Measurements from ENCODE around the gene TM9SF1. TPM values are rescaled to one million over a fixed set of nuclear protein-coding genes. Genes with fewer than 3 reads are reported as not detected.
A peak's percentile ranks its signal among the peaks of the same experiment; 100 is the strongest.

TM9SF1 gene
- total and polyA plus RNA-seq, 3 donors from 2014 or later: 45.0 to 53.2 (median 50.0) TPM

- H3K27ac ChIP-seq: no peak overlapping the region
- no peaks in the 10 kb centered on the region for H3K27me3 ChIP-seq
- no peak for DNase-seq
- WGBS, 2 donors: 93 to 96% methylated on average over 8 to 14 of the region's 14 CpGs
- H3K4me3 ChIP-seq: no peak overlapping the region
- peaks cover 16% of the 10 kb centered on the region for H3K4me1 ChIP-seq
- intact Hi-C loops (cut with DNase I; ENCODE audit: low total_unique reads): no loop called here
- no peaks in the 10 kb centered on the region for H3K9me3 ChIP-seq
- H3K36me3 ChIP-seq (ENCODE audit: low read depth, missing control alignments): no peaks in the 10 kb centered on the region
- no peak for TF ChIP-seq CTCF (IDR thresholded peaks at IDR 0.05)
- TF ChIP-seq POLR2A (IDR thresholded peaks at IDR 0.05): no peak
Observed at GRCh38 chr14:24164518-24164991, 30.7 kb downstream of the TM9SF1 start.

GRCh38 chr14:24162093-24162492, 33.1 kb downstream of the TM9SF1 start:
- peak overlapping the region; percentile 63 to 66 for H3K4me3 ChIP-seq
- 25 to 30% methylated on average over 8 of the region's 8 CpGs for WGBS, 2 donors
- peaks cover 16% of the 10 kb centered on the region for H3K4me1 ChIP-seq
- H3K27ac ChIP-seq: peak overlapping the region; percentile 95 to 96
- TF ChIP-seq POLR2A (IDR thresholded peaks at IDR 0.05) (no peak), CTCF (IDR thresholded peaks at IDR 0.05) (no peak)
- no peaks in the 10 kb centered on the region for H3K36me3 ChIP-seq (ENCODE audit: low read depth, missing control alignments)
- no peaks in the 10 kb centered on the region for H3K27me3 ChIP-seq
- H3K9me3 ChIP-seq: no peaks in the 10 kb centered on the region
- DNase-seq: no peak
- intact Hi-C loops (cut with DNase I; ENCODE audit: low total_unique reads): no loop called here

GRCh38 chr14:24160850-24161804, 34.1 kb downstream of the TM9SF1 start, which contains the start of gene IRF9:
TSS of gene IRF9 (plus strand) at chr14:24161265. CDS start at chr14:24162145, 880 bp downstream.
- 9 to 10% methylated on average over 11 to 12 of the region's 12 CpGs for WGBS, 2 donors
- DNase-seq: peak; percentile 98
- Histone ChIP-seq H3K36me3 (ENCODE audit: low read depth, missing control alignments) (no peaks in the 10 kb centered on the region), H3K27ac (peak within 1 kb of the TSS; percentile 95 to 96), H3K27me3 (no peaks in the 10 kb centered on the region), H3K4me1 (peaks cover 16% of the 10 kb centered on the region), H3K4me3 (peak within 1 kb of the TSS; percentile 63 to 66), H3K9me3 (no peaks in the 10 kb centered on the region)
- intact Hi-C loops (cut with DNase I; ENCODE audit: low total_unique reads): no loop called here
- TF ChIP-seq POLR2A (IDR thresholded peaks at IDR 0.05) (peak; percentile 25), CTCF (IDR thresholded peaks at IDR 0.05) (peak; percentile 94 to 99 (median 98))

- intact Hi-C loops (cut with DNase I; ENCODE audit: low total_unique reads): no loop called here
- no peaks in the 10 kb centered on the region for H3K36me3 ChIP-seq (ENCODE audit: low read depth, missing control alignments)
- H3K27ac ChIP-seq: peak overlapping the region; percentile 95 to 96
- no peak overlapping the region for H3K4me3 ChIP-seq
- WGBS, 2 donors: 72 to 95% methylated on average over 2 to 4 of the region's 4 CpGs
- TF ChIP-seq POLR2A (IDR thresholded peaks at IDR 0.05) (no peak), CTCF (IDR thresholded peaks at IDR 0.05) (no peak)
- no peaks in the 10 kb centered on the region for H3K9me3 ChIP-seq
- H3K4me1 ChIP-seq: peaks cover 16% of the 10 kb centered on the region
- no peaks in the 10 kb centered on the region for H3K27me3 ChIP-seq
- DNase-seq: no peak
Observed at GRCh38 chr14:24160499-24160849, 34.8 kb downstream of the TM9SF1 start.

Data from testis (tissue), 3 donors.